Measurements from ENCODE around the gene SGCD. TPM values are rescaled to one million over a fixed set of nuclear protein-coding genes. Genes with fewer than 3 reads are reported as not detected.

SGCD gene
- polyA plus RNA-seq, 1 donor (not counting 4 experiments of a cell fraction or from before 2014, with no cell fraction given): not detected

DNA sequence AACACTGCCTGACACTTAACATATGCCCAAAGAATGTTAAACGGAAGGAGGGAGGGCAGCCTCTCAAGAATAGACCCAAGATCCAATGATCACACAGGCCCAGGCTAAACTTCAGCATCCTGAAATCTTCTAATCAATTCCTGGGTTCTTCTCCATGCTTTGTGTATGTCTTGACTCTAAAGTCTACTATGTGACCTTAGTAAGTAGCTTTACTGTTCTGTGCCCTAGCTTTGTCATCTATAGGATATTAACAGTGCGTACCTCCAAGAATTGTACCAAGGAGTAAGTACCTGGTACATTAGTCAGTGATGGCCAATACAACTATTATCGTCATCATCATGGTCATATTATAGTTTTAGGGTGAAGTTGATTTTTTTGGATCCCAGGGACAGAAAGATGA, 96.6 kb downstream of the SGCD start:
- no peaks in the 10 kb centered on the region for H4K20me1 ChIP-seq (ENCODE audit: control insufficient read depth, extremely low read depth, insufficient read depth, low read length)
- FAIRE-seq (no peak), DNase-seq (ENCODE audit: low read depth, low spot score) (no peak)
- H2AFZ ChIP-seq (ENCODE audit: control insufficient read depth, low read length): no peak overlapping the region
- H3K4me1 ChIP-seq (ENCODE audit: control insufficient read depth, extremely low read depth, insufficient read depth, low read length): no peaks in the 10 kb centered on the region
- peaks cover 3% of the 10 kb centered on the region for H3K9me3 ChIP-seq (ENCODE audit: control insufficient read depth, low read depth, low read length)
- H3K79me2 ChIP-seq (ENCODE audit: control insufficient read depth, insufficient read depth, low read length): no peaks in the 10 kb centered on the region
- H3K4me2 ChIP-seq (ENCODE audit: control insufficient read depth, extremely low read depth, insufficient read depth, low read depth, low read length): no peak overlapping the region
- TF ChIP-seq, protein P1, sequence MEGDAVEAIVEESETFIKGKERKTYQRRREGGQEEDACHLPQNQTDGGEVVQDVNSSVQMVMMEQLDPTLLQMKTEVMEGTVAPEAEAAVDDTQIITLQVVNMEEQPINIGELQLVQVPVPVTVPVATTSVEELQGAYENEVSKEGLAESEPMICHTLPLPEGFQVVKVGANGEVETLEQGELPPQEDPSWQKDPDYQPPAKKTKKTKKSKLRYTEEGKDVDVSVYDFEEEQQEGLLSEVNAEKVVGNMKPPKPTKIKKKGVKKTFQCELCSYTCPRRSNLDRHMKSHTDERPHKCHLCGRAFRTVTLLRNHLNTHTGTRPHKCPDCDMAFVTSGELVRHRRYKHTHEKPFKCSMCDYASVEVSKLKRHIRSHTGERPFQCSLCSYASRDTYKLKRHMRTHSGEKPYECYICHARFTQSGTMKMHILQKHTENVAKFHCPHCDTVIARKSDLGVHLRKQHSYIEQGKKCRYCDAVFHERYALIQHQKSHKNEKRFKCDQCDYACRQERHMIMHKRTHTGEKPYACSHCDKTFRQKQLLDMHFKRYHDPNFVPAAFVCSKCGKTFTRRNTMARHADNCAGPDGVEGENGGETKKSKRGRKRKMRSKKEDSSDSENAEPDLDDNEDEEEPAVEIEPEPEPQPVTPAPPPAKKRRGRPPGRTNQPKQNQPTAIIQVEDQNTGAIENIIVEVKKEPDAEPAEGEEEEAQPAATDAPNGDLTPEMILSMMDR (optimal IDR thresholded peaks at IDR 0.05 in 1 of 3, IDR thresholded peaks at IDR 0.05 in 1 of 3, conservative IDR thresholded peaks at IDR 0.05 in 1 of 3; ENCODE audit: extremely low read depth in 1 of 3, insufficient read depth in 2 of 3, low read length in 3 of 3): no peak
- TF ChIP-seq EZH2 (IDR thresholded peaks at IDR 0.05; ENCODE audit: low read length): no peak
- dilution Hi-C loops (cut with MboI; ENCODE audit: extremely low pct_ligation_motif_present, low sequenced_read_pairs): no loop called here
- no peak overlapping the region for H3K4me3 ChIP-seq (ENCODE audit: control insufficient read depth in 2 of 3, extremely low read depth in 1 of 3, insufficient read depth in 2 of 3, low read depth in 1 of 3, low read length in 3 of 3)
- no peaks in the 10 kb centered on the region for H3K9me1 ChIP-seq (ENCODE audit: control insufficient read depth, extremely low read depth, insufficient read depth, low read length)
- no peaks in the 10 kb centered on the region for H3K27me3 ChIP-seq (ENCODE audit: control insufficient read depth, extremely low read depth, insufficient read depth, low read length)
- H3K36me3 ChIP-seq (ENCODE audit: control insufficient read depth in 2 of 2, extremely low read depth in 1 of 2, insufficient read depth in 2 of 2, low read length in 2 of 2): no peaks in the 10 kb centered on the region
- no peak overlapping the region for H3K27ac ChIP-seq (ENCODE audit: control insufficient read depth, insufficient read depth, low read length)
- no peak overlapping the region for H3K9ac ChIP-seq (ENCODE audit: control insufficient read depth, extremely low read depth, insufficient read depth, low read length)

DNA sequence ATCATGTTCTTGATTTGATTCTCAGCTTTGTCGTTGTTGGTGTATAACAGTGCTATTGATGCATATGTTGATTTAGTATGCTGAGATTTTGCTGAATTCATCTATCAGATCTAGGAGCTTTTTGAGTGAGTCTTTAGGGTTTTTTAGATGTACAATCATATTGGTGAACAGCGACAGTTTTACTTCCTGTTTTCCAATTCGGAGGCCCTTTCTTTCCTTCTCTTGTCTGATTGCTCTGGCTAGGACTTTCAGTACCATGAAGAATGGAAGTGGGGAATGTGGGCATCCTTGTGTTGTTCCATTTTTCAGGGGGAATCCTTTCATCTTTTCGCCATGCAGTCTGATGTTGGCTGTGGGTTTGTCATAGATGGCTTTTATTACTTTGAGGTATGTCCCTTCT, 100.4 kb downstream of the SGCD start:
- Histone ChIP-seq H3K9ac (ENCODE audit: control insufficient read depth, extremely low read depth, insufficient read depth, low read length) (no peak overlapping the region), H3K4me3 (ENCODE audit: control insufficient read depth in 2 of 3, extremely low read depth in 1 of 3, insufficient read depth in 2 of 3, low read depth in 1 of 3, low read length in 3 of 3) (no peak overlapping the region), H4K20me1 (ENCODE audit: control insufficient read depth, extremely low read depth, insufficient read depth, low read length) (no peaks in the 10 kb centered on the region), H2AFZ (ENCODE audit: control insufficient read depth, low read length) (no peak overlapping the region), H3K79me2 (ENCODE audit: control insufficient read depth, insufficient read depth, low read length) (no peaks in the 10 kb centered on the region), H3K36me3 (ENCODE audit: control insufficient read depth in 2 of 2, extremely low read depth in 1 of 2, insufficient read depth in 2 of 2, low read length in 2 of 2) (no peaks in the 10 kb centered on the region), H3K4me1 (ENCODE audit: control insufficient read depth, extremely low read depth, insufficient read depth, low read length) (no peaks in the 10 kb centered on the region), H3K9me3 (ENCODE audit: control insufficient read depth, low read depth, low read length) (peaks cover 3% of the 10 kb centered on the region), H3K9me1 (ENCODE audit: control insufficient read depth, extremely low read depth, insufficient read depth, low read length) (no peaks in the 10 kb centered on the region), H3K27me3 (ENCODE audit: control insufficient read depth, extremely low read depth, insufficient read depth, low read length) (no peaks in the 10 kb centered on the region), H3K27ac (ENCODE audit: control insufficient read depth, insufficient read depth, low read length) (no peak overlapping the region), H3K4me2 (ENCODE audit: control insufficient read depth, extremely low read depth, insufficient read depth, low read depth, low read length) (no peak overlapping the region)
- dilution Hi-C loops (cut with MboI; ENCODE audit: extremely low pct_ligation_motif_present, low sequenced_read_pairs): no loop called here
- TF ChIP-seq, protein P1 (optimal IDR thresholded peaks at IDR 0.05 in 1 of 3, IDR thresholded peaks at IDR 0.05 in 1 of 3, conservative IDR thresholded peaks at IDR 0.05 in 1 of 3; ENCODE audit: extremely low read depth in 1 of 3, insufficient read depth in 2 of 3, low read length in 3 of 3): no peak
- no peak for TF ChIP-seq EZH2 (IDR thresholded peaks at IDR 0.05; ENCODE audit: low read length)
- FAIRE-seq (no peak), DNase-seq (ENCODE audit: low read depth, low spot score) (no peak)
